Measurements from ENCODE around the gene CRBN.

CRBN gene

GRCh38 chr3:3117651-3118050, 61.8 kb downstream of the CRBN start:
- Histone ChIP-seq H3K9me3 (ENCODE audit: control insufficient read depth, low read length) (no peaks in the 10 kb centered on the region), H3K27me3 (ENCODE audit: control insufficient read depth, insufficient read depth, low read length, poor library complexity, severe bottlenecking) (no peaks in the 10 kb centered on the region), H3K36me3 (ENCODE audit: control insufficient read depth, insufficient read depth, low read length) (no peaks in the 10 kb centered on the region), H3K4me1 (ENCODE audit: control insufficient read depth, insufficient read depth, low read length) (no peaks in the 10 kb centered on the region), H3K27ac (ENCODE audit: insufficient read depth, low read depth, low read length, poor library complexity, severe bottlenecking) (no peak overlapping the region), H3K4me3 (ENCODE audit: insufficient read depth, low read depth, low read length) (no peak overlapping the region)
- WGBS, 2 experiments = 90% methylated on average over 2 of the region's 2 CpGs; no CpG with 5 or more reads in 1 of the 2 experiments

- Histone ChIP-seq H3K4me3 (ENCODE audit: insufficient read depth, low read depth, low read length) (no peak overlapping the region), H3K27ac (ENCODE audit: insufficient read depth, low read depth, low read length, poor library complexity, severe bottlenecking) (no peak overlapping the region)
- WGBS, 2 experiments = 59 to 62% methylated on average over 3 of the region's 4 CpGs
Observed at GRCh38 chr3:3113042-3113709, 66.3 kb downstream of the CRBN start.

GRCh38 chr3:3110749-3111361, 68.6 kb downstream of the CRBN start:
- H3K4me3 ChIP-seq (ENCODE audit: insufficient read depth, low read depth, low read length) = no peak overlapping the region
- 89 to 90% methylated on average over 6 of the region's 7 CpGs for WGBS, 2 experiments
- no peak overlapping the region for H3K27ac ChIP-seq (ENCODE audit: insufficient read depth, low read depth, low read length, poor library complexity, severe bottlenecking)
- no peaks in the 10 kb centered on the region for H3K27me3 ChIP-seq (ENCODE audit: control insufficient read depth, insufficient read depth, low read length, poor library complexity, severe bottlenecking)
- no peaks in the 10 kb centered on the region for H3K36me3 ChIP-seq (ENCODE audit: control insufficient read depth, insufficient read depth, low read length)
- H3K9me3 ChIP-seq (ENCODE audit: control insufficient read depth, low read length) = no peaks in the 10 kb centered on the region
- no peaks in the 10 kb centered on the region for H3K4me1 ChIP-seq (ENCODE audit: control insufficient read depth, insufficient read depth, low read length)

More at GRCh38 chr3:3113042-3113709, 66.3 kb downstream of the CRBN start:
- H3K9me3 ChIP-seq (ENCODE audit: control insufficient read depth, low read length) = no peaks in the 10 kb centered on the region
- no peaks in the 10 kb centered on the region for H3K27me3 ChIP-seq (ENCODE audit: control insufficient read depth, insufficient read depth, low read length, poor library complexity, severe bottlenecking)
- H3K36me3 ChIP-seq (ENCODE audit: control insufficient read depth, insufficient read depth, low read length) = no peaks in the 10 kb centered on the region
- H3K4me1 ChIP-seq (ENCODE audit: control insufficient read depth, insufficient read depth, low read length) = no peaks in the 10 kb centered on the region

GRCh38 chr3:3110299-3110630, 69.2 kb downstream of the CRBN start, which contains the start of gene IL5RA:
IL5RA (minus strand) TSS chr3:3110374; CDS start chr3:3104984, 5,390 bp downstream.
- Histone ChIP-seq H3K36me3 (ENCODE audit: control insufficient read depth, insufficient read depth, low read length) (no peaks in the 10 kb centered on the region), H3K27ac (ENCODE audit: insufficient read depth, low read depth, low read length, poor library complexity, severe bottlenecking) (no peak within 1 kb of the TSS), H3K4me3 (ENCODE audit: insufficient read depth, low read depth, low read length) (no peak within 1 kb of the TSS), H3K4me1 (ENCODE audit: control insufficient read depth, insufficient read depth, low read length) (no peaks in the 10 kb centered on the region), H3K9me3 (ENCODE audit: control insufficient read depth, low read length) (no peaks in the 10 kb centered on the region), H3K27me3 (ENCODE audit: control insufficient read depth, insufficient read depth, low read length, poor library complexity, severe bottlenecking) (no peaks in the 10 kb centered on the region)
- 79 to 84% methylated on average over 4 of the region's 4 CpGs for WGBS, 2 experiments

GRCh38 chr3:3109407-3110298, 69.8 kb downstream of the CRBN start:
- Histone ChIP-seq H3K4me3 (ENCODE audit: insufficient read depth, low read depth, low read length) (no peak overlapping the region), H3K36me3 (ENCODE audit: control insufficient read depth, insufficient read depth, low read length) (no peaks in the 10 kb centered on the region), H3K27ac (ENCODE audit: insufficient read depth, low read depth, low read length, poor library complexity, severe bottlenecking) (no peak overlapping the region), H3K27me3 (ENCODE audit: control insufficient read depth, insufficient read depth, low read length, poor library complexity, severe bottlenecking) (no peaks in the 10 kb centered on the region), H3K4me1 (ENCODE audit: control insufficient read depth, insufficient read depth, low read length) (no peaks in the 10 kb centered on the region), H3K9me3 (ENCODE audit: control insufficient read depth, low read length) (no peaks in the 10 kb centered on the region)
- WGBS, 2 experiments = 80 to 85% methylated on average over 10 to 11 of the region's 11 CpGs

GRCh38 chr3:3107858-3108257, 71.6 kb downstream of the CRBN start:
- Histone ChIP-seq H3K9me3 (ENCODE audit: control insufficient read depth, low read length) (no peaks in the 10 kb centered on the region), H3K4me1 (ENCODE audit: control insufficient read depth, insufficient read depth, low read length) (no peaks in the 10 kb centered on the region), H3K27me3 (ENCODE audit: control insufficient read depth, insufficient read depth, low read length, poor library complexity, severe bottlenecking) (no peaks in the 10 kb centered on the region), H3K4me3 (ENCODE audit: insufficient read depth, low read depth, low read length) (no peak overlapping the region), H3K36me3 (ENCODE audit: control insufficient read depth, insufficient read depth, low read length) (no peaks in the 10 kb centered on the region), H3K27ac (ENCODE audit: insufficient read depth, low read depth, low read length, poor library complexity, severe bottlenecking) (no peak overlapping the region)
- WGBS, 2 experiments = 92 to 94% methylated on average over 3 of the region's 3 CpGs

GRCh38 chr3:3107181-3107580, 72.3 kb downstream of the CRBN start:
- no peak overlapping the region for H3K27ac ChIP-seq (ENCODE audit: insufficient read depth, low read depth, low read length, poor library complexity, severe bottlenecking)
- no peak overlapping the region for H3K4me3 ChIP-seq (ENCODE audit: insufficient read depth, low read depth, low read length)
- no peaks in the 10 kb centered on the region for H3K9me3 ChIP-seq (ENCODE audit: control insufficient read depth, low read length)
- 96% methylated on average over 3 of the region's 3 CpGs; no CpG with 5 or more reads in 1 of the 2 experiments for WGBS, 2 experiments
- no peaks in the 10 kb centered on the region for H3K4me1 ChIP-seq (ENCODE audit: control insufficient read depth, insufficient read depth, low read length)
- H3K36me3 ChIP-seq (ENCODE audit: control insufficient read depth, insufficient read depth, low read length) = no peaks in the 10 kb centered on the region
- no peaks in the 10 kb centered on the region for H3K27me3 ChIP-seq (ENCODE audit: control insufficient read depth, insufficient read depth, low read length, poor library complexity, severe bottlenecking)

- Histone ChIP-seq H3K4me3 (ENCODE audit: insufficient read depth, low read depth, low read length) (no peak overlapping the region), H3K27me3 (ENCODE audit: control insufficient read depth, insufficient read depth, low read length, poor library complexity, severe bottlenecking) (no peaks in the 10 kb centered on the region), H3K9me3 (ENCODE audit: control insufficient read depth, low read length) (no peaks in the 10 kb centered on the region), H3K27ac (ENCODE audit: insufficient read depth, low read depth, low read length, poor library complexity, severe bottlenecking) (no peak overlapping the region), H3K4me1 (ENCODE audit: control insufficient read depth, insufficient read depth, low read length) (no peaks in the 10 kb centered on the region), H3K36me3 (ENCODE audit: control insufficient read depth, insufficient read depth, low read length) (no peaks in the 10 kb centered on the region)
- 77 to 78% methylated on average over 4 of the region's 4 CpGs for WGBS, 2 experiments
Observed at GRCh38 chr3:3105815-3106214, 73.7 kb downstream of the CRBN start.

- Histone ChIP-seq H3K4me3 (ENCODE audit: insufficient read depth, low read depth, low read length) (no peak overlapping the region), H3K27me3 (ENCODE audit: control insufficient read depth, insufficient read depth, low read length, poor library complexity, severe bottlenecking) (no peaks in the 10 kb centered on the region), H3K36me3 (ENCODE audit: control insufficient read depth, insufficient read depth, low read length) (no peaks in the 10 kb centered on the region), H3K9me3 (ENCODE audit: control insufficient read depth, low read length) (no peaks in the 10 kb centered on the region), H3K4me1 (ENCODE audit: control insufficient read depth, insufficient read depth, low read length) (no peaks in the 10 kb centered on the region), H3K27ac (ENCODE audit: insufficient read depth, low read depth, low read length, poor library complexity, severe bottlenecking) (no peak overlapping the region)
- WGBS, 2 experiments = 85 to 90% methylated on average over 3 of the region's 3 CpGs
Observed at GRCh38 chr3:3105246-3105645, 74.2 kb downstream of the CRBN start.

- Histone ChIP-seq H3K4me1 (ENCODE audit: control insufficient read depth, insufficient read depth, low read length) (no peaks in the 10 kb centered on the region), H3K4me3 (ENCODE audit: insufficient read depth, low read depth, low read length) (no peak overlapping the region), H3K36me3 (ENCODE audit: control insufficient read depth, insufficient read depth, low read length) (no peaks in the 10 kb centered on the region), H3K27me3 (ENCODE audit: control insufficient read depth, insufficient read depth, low read length, poor library complexity, severe bottlenecking) (no peaks in the 10 kb centered on the region), H3K9me3 (ENCODE audit: control insufficient read depth, low read length) (no peaks in the 10 kb centered on the region), H3K27ac (ENCODE audit: insufficient read depth, low read depth, low read length, poor library complexity, severe bottlenecking) (no peak overlapping the region)
- 91 to 92% methylated on average over 6 of the region's 6 CpGs for WGBS, 2 experiments
Observed at GRCh38 chr3:3102751-3103150, 76.7 kb downstream of the CRBN start.

Measured in ectodermal cell (in vitro differentiated cells).